HepG2 (cell line): ENCODE results near the gene PTPRB. TPM values are rescaled to one million over a fixed set of nuclear protein-coding genes. Genes with fewer than 3 reads are reported as not detected.

Experiments used
- ATAC-seq: fragments of 200-7000 bp; cut with Tn5 transposase; 3 replicates; pipeline ENCODE4 v1.9.1; 2020; ENCODE audit warnings: mild to moderate bottlenecking, moderate library complexity
- BruUV-seq: library from RNA; stranded (reverse); fragments of 400-500 nt; replicated peaks from 2 replicates; lab custom pipeline; 2021; lab: Mats Ljungman, UMichigan
- CTCF ChIA-PET: fragments of 300-600 bp; formaldehyde crosslinking; extraction: SDS; loops from one replicate; lab custom pipeline; 2021; ENCODE audit warnings: low total read pairs, inconsistent platforms, low intra/inter-chr PET ratio; lab: Yijun Ruan, JAX
- POLR2A ChIA-PET: fragments of 350-600 bp; sonication (Branson Sonifier 250); formaldehyde crosslinking; loops from one replicate; lab custom pipeline; 2020; ENCODE audit warnings: antibody characterized with exemption, inconsistent platforms; lab: Yijun Ruan, JAX
- DNase-seq: peaks from one replicate; pipeline ENCODE4 v3.0.0-alpha.2; 2015; ENCODE audit warnings: low spot score
- FAIRE-seq: peaks from 3 replicates; lab custom pipeline; 2011; peaks lifted over from hg19 to GRCh38; lab: Jason Lieb, UNC
- H2AFZ ChIP-seq: one replicate; pipeline ENCODE4 v1.6.1; 2011; ENCODE audit warnings: low read length, inconsistent platforms
- H3K27ac ChIP-seq: fragments of 300-600 bp; 3 replicates; pipeline ENCODE4 v1.8.0; 2011; ENCODE audit warnings: mixed run types, mild to moderate bottlenecking, mixed read lengths, low read length, inconsistent platforms; ENCODE audit not compliant: insufficient read depth; ENCODE audit errors: extremely low read length
- H3K27me3 ChIP-seq, 2 experiments: fragments of 200-600 bp in 1 of 2; 2 replicates in 1 of 2; 3 replicates in 1 of 2; pipeline versions ENCODE4 v1.6.0 to v1.8.0; 2011; ENCODE audit warnings: low read length in 2 of 2, mild to moderate bottlenecking in 2 of 2, moderate library complexity in 2 of 2, inconsistent platforms in 1 of 2; ENCODE audit not compliant: insufficient read depth in 2 of 2, control insufficient read depth in 1 of 2
- H3K36me3 ChIP-seq, 2 experiments: fragments of 200-600 bp in 1 of 2; replicated peaks in 1 of 2; 2 replicates in 1 of 2; 3 replicates in 1 of 2; pipeline versions ENCODE4 v1.5.1 to v1.8.0; 2011; ENCODE audit warnings: low read length in 2 of 2, inconsistent platforms in 1 of 2; ENCODE audit not compliant: insufficient read depth in 2 of 2, control insufficient read depth in 1 of 2
- H3K4me1 ChIP-seq: 2 replicates; pipeline ENCODE4 v1.5.1; 2012; ENCODE audit warnings: low read length, inconsistent platforms; ENCODE audit not compliant: insufficient read depth
- H3K4me2 ChIP-seq: 2 replicates; pipeline ENCODE4 v1.6.0; 2011; ENCODE audit warnings: low read depth, low read length, inconsistent platforms
- H3K4me3 ChIP-seq, 3 experiments: fragments of 200-600 bp in 1 of 3; sonication (generic), shearing (Covaris generic) in 1 of 3; replicated peaks in 1 of 3; 2 replicates each; pipeline ENCODE4 v1.5.1; 2011 to 2016; ENCODE audit warnings: low read length in 3 of 3, inconsistent platforms in 2 of 3, low read depth in 2 of 3, mild to moderate bottlenecking in 2 of 3, control low read depth in 1 of 3, mixed read lengths in 1 of 3; ENCODE audit not compliant: insufficient read depth in 1 of 3
- H3K79me2 ChIP-seq: one replicate; pipeline ENCODE4 v1.6.1; 2011; ENCODE audit warnings: low read length, inconsistent platforms; ENCODE audit not compliant: insufficient read depth
- H3K9ac ChIP-seq: 2 replicates; pipeline ENCODE4 v1.6.0; 2011; ENCODE audit warnings: mild to moderate bottlenecking, low read depth, low read length, inconsistent platforms; ENCODE audit not compliant: insufficient read depth
- H3K9me3 ChIP-seq: 2 replicates; pipeline ENCODE4 v1.5.1; 2012; ENCODE audit warnings: mild to moderate bottlenecking, low read length
- H4K20me1 ChIP-seq: 2 replicates; pipeline ENCODE4 v1.6.0; 2011; ENCODE audit warnings: inconsistent platforms, mild to moderate bottlenecking, low read length, moderate library complexity; ENCODE audit not compliant: insufficient read depth
- RARA ChIP-seq: IDR thresholded peaks from 2 replicates; pipeline ENCODE4 v1.6.1; 2016; ENCODE audit warnings: missing genetic modification reagents, missing compliant biosample characterization
- RBAK ChIP-seq: sonication (generic); formaldehyde crosslinking; IDR thresholded peaks from 2 replicates; pipeline ENCODE4 v1.5.1; 2020; ENCODE audit warnings: mild to moderate bottlenecking, missing genetic modification reagents
- SMC3 ChIP-seq: IDR thresholded peaks from 2 replicates; pipeline ENCODE4 v1.6.1; 2011; ENCODE audit warnings: low read length, improper control_type of control experiment
- ZBTB42 ChIP-seq: sonication (generic); formaldehyde crosslinking; IDR thresholded peaks from 2 replicates; pipeline ENCODE4 v1.5.0; 2020; ENCODE audit warnings: mild to moderate bottlenecking, missing genetic modification reagents
- ZFP36L2 ChIP-seq: sonication (generic); formaldehyde crosslinking; IDR thresholded peaks from 2 replicates; pipeline ENCODE4 v1.4.0; 2020; ENCODE audit warnings: missing genetic modification reagents
- ZNF160 ChIP-seq: sonication (generic); formaldehyde crosslinking; IDR thresholded peaks from 2 replicates; pipeline ENCODE4 v1.8.0; 2022; ENCODE audit warnings: mild to moderate bottlenecking, inconsistent platforms, missing genetic modification reagents
- ZNF331 ChIP-seq: sonication (generic); formaldehyde crosslinking; IDR thresholded peaks from 2 replicates; pipeline ENCODE4 v1.4.0; 2020; ENCODE audit warnings: missing genetic modification reagents
- ZNF652 ChIP-seq: IDR thresholded peaks from 2 replicates; pipeline ENCODE4 v1.6.1; 2016; ENCODE audit warnings: low read depth, borderline replicate concordance
- ZNF670 ChIP-seq: sonication (generic); formaldehyde crosslinking; IDR thresholded peaks from 2 replicates; pipeline ENCODE4 v1.8.0; 2022; ENCODE audit warnings: mild to moderate bottlenecking, missing genetic modification reagents, borderline replicate concordance
- WGBS: methylation state at CpG from one replicate; pipeline ENCODE4 v1.1.6; 2017; ENCODE audit warnings: low lambda C conversion rate; 5-methylcytosine and 5-hydroxymethylcytosine counted together
- in situ Hi-C: cut with HindIII; loops from 2 replicates; pipeline ENCODE4 v1.10.0; 2017; ENCODE audit warnings: low pct_unique_long_range_greater_than_20kb; ENCODE audit not compliant: extremely low pct_ligation_motif_present
- intact Hi-C: fragments of 100-400 bp; cut with micrococcal nuclease; formaldehyde crosslinking; loops from one replicate; pipeline ENCODE4 v1.10.0; 2022; ENCODE audit not compliant: unreplicated experiment
- polyA plus RNA-seq, 8 experiments: library from polyadenylated mRNA; depleted of rRNA in 3 of 8; stranded (reverse) in 7 of 8; unstranded in 1 of 8; fragments of >200 nt; fragmentation: Illumina TruSeq in 4 of 8; extraction: Trizol in 4 of 8; gene quantifications; 2 replicates each; pipeline versions ENCODE4 v1.2.1 to v1.2.3, GENCODE V29; 2011 to 2016; ENCODE audit warnings: low read depth in 4 of 8, missing spikeins in 1 of 8, mixed read lengths in 1 of 8; ENCODE audit not compliant: insufficient read depth in 1 of 8
- total RNA-seq, 5 experiments: library from RNA; depleted of rRNA; stranded (reverse); fragments of >200 nt; fragmentation: Illumina TruSeq; extraction: Trizol; gene quantifications; 2 replicates each; pipeline ENCODE4 v1.2.3, GENCODE V29; 2016; ENCODE audit warnings: low read depth in 1 of 5
- TF ChIP-seq, protein P1 (sequence below): sonication (generic); formaldehyde crosslinking; IDR thresholded peaks from 2 replicates; pipeline ENCODE4 v1.4.0; 2020; ENCODE audit warnings: mild to moderate bottlenecking, missing genetic modification reagents
- TF ChIP-seq, protein P2 (sequence below): sonication (generic); formaldehyde crosslinking; IDR thresholded peaks from 2 replicates; pipeline ENCODE4 v1.4.0; 2020; ENCODE audit warnings: missing genetic modification reagents, borderline replicate concordance
- TF ChIP-seq, protein P3 (sequence below): IDR thresholded peaks from 2 replicates; pipeline ENCODE4 v1.6.1; 2016; ENCODE audit warnings: control low read depth

PTPRB gene
- total and polyA plus RNA-seq, 2 of the 13 experiments (the other 11 are each of a cell fraction or from before 2014, with no cell fraction given), result 0.02 to 0.07 TPM

DNA sequence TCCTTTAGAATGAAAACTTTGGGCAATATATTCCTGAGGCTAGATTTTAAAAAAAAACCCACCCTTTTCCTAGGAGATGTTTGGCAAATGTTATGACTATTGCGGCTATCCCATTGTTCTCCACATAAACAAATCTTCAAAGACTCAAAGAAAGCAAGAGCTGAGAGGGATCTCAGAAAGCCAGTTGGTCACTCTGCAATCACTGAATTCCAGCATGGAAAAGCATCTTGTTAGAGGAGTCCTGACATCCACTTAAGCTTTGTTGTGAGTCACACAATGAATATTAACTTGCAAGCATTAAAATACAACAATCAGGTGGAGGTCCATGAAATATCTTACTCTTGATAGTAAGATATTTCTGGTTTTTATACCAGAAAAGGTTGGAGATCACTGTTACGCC lies 11.0 kb upstream of the PTPRB start:
- ChIA-PET CTCF (no interaction called here), POLR2A (no interaction called here)
- no TSS peak for BruUV-seq
- Histone ChIP-seq H3K4me2 (no peak overlapping the region), H3K9me3 (no peaks in the 10 kb centered on the region), H3K36me3 (no peaks in the 10 kb centered on the region), H3K27me3 (no peaks in the 10 kb centered on the region; a peak in 1 of 5 replicates), H3K27ac (no peak overlapping the region), H4K20me1 (no peaks in the 10 kb centered on the region), H3K4me1 (peaks cover 10% of the 10 kb centered on the region; the same call in 1 of the 2 replicates), H3K4me3 (no peak overlapping the region), H3K9ac (no peak overlapping the region), H2AFZ (no peak overlapping the region), H3K79me2 (no peaks in the 10 kb centered on the region)
- intact Hi-C loops, result no loop called here
- TF ChIP-seq, protein P1, sequence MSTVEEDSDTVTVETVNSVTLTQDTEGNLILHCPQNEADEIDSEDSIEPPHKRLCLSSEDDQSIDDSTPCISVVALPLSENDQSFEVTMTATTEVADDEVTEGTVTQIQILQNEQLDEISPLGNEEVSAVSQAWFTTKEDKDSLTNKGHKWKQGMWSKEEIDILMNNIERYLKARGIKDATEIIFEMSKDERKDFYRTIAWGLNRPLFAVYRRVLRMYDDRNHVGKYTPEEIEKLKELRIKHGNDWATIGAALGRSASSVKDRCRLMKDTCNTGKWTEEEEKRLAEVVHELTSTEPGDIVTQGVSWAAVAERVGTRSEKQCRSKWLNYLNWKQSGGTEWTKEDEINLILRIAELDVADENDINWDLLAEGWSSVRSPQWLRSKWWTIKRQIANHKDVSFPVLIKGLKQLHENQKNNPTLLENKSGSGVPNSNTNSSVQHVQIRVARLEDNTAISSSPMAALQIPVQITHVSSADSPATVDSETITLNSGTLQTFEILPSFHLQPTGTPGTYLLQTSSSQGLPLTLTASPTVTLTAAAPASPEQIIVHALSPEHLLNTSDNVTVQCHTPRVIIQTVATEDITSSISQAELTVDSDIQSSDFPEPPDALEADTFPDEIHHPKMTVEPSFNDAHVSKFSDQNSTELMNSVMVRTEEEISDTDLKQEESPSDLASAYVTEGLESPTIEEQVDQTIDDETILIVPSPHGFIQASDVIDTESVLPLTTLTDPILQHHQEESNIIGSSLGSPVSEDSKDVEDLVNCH (CRISPR knock-in tag), result no peak
- TF ChIP-seq, protein P2, sequence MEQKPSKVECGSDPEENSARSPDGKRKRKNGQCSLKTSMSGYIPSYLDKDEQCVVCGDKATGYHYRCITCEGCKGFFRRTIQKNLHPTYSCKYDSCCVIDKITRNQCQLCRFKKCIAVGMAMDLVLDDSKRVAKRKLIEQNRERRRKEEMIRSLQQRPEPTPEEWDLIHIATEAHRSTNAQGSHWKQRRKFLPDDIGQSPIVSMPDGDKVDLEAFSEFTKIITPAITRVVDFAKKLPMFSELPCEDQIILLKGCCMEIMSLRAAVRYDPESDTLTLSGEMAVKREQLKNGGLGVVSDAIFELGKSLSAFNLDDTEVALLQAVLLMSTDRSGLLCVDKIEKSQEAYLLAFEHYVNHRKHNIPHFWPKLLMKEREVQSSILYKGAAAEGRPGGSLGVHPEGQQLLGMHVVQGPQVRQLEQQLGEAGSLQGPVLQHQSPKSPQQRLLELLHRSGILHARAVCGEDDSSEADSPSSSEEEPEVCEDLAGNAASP (CRISPR knock-in tag), result no peak
- TF ChIP-seq, protein P3, sequence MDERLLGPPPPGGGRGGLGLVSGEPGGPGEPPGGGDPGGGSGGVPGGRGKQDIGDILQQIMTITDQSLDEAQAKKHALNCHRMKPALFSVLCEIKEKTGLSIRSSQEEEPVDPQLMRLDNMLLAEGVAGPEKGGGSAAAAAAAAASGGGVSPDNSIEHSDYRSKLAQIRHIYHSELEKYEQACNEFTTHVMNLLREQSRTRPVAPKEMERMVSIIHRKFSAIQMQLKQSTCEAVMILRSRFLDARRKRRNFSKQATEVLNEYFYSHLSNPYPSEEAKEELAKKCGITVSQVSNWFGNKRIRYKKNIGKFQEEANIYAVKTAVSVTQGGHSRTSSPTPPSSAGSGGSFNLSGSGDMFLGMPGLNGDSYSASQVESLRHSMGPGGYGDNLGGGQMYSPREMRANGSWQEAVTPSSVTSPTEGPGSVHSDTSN (CRISPR knock-in tag), result no peak
- no peak for TF ChIP-seq ZNF652 (CRISPR knock-in tag)
- no peak for TF ChIP-seq RARA (CRISPR knock-in tag)
- no peak for TF ChIP-seq ZFP36L2 (CRISPR knock-in tag)
- TF ChIP-seq ZNF670 (CRISPR knock-in tag), result no peak
- TF ChIP-seq ZNF160, result no peak
- TF ChIP-seq RBAK (CRISPR knock-in tag), result no peak
- TF ChIP-seq SMC3, result no peak
- TF ChIP-seq ZBTB42 (CRISPR knock-in tag), result no peak
- TF ChIP-seq ZNF331 (CRISPR knock-in tag), result no peak
- DNase-seq (no peak), ATAC-seq (no peak), FAIRE-seq (no peak)
- in situ Hi-C loops, result no loop called here
- 4% methylated on average over 2 of the region's 2 CpGs for WGBS
